ENCODE data around the gene SPAAR. TPM values are rescaled to one million over a fixed set of nuclear protein-coding genes. Genes with fewer than 3 reads are reported as not detected.
"Not testable (repeated sequence)": the region's sequence is repeated elsewhere in the genome, so short reads cannot be mapped to it uniquely, and the experiment has no call there.

Gene SPAAR
- polyA plus RNA-seq, 1 donor (not counting 4 experiments of a cell fraction or from before 2014, with no cell fraction given), result not detected

DNA sequence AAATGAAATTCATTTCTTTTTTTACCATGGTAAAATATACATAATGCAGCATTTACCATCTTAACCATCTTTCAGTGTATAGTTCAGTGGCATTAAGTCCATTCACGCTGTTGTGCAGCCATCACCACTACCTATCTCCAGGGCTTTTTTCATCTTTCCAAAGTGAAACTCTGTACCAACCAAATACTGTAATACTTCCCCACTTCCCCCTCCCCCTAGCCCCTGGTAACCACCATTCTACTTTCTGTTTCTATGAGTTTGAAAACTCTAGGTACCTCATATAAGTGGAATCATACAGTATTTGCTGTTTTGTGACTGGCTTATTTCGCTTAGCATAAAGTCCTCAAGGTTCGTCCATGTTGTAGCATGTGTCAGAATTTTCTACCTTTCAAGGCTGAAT, 23.4 kb downstream of the SPAAR start:
- H4K20me1 ChIP-seq (ENCODE audit: control insufficient read depth, extremely low read depth, insufficient read depth, low read length), result no peaks in the 10 kb centered on the region
- H3K79me2 ChIP-seq (ENCODE audit: control insufficient read depth, insufficient read depth, low read length), result no peaks in the 10 kb centered on the region
- no peaks in the 10 kb centered on the region for H3K36me3 ChIP-seq (ENCODE audit: control insufficient read depth in 2 of 2, extremely low read depth in 1 of 2, insufficient read depth in 2 of 2, low read length in 2 of 2)
- H3K27ac ChIP-seq (ENCODE audit: control insufficient read depth, insufficient read depth, low read length), result no peak overlapping the region
- H3K9ac ChIP-seq (ENCODE audit: control insufficient read depth, extremely low read depth, insufficient read depth, low read length), result no peak overlapping the region
- H3K9me3 ChIP-seq (ENCODE audit: control insufficient read depth, low read depth, low read length), result no peaks in the 10 kb centered on the region
- no peaks in the 10 kb centered on the region for H3K27me3 ChIP-seq (ENCODE audit: control insufficient read depth, extremely low read depth, insufficient read depth, low read length)
- no peaks in the 10 kb centered on the region for H3K9me1 ChIP-seq (ENCODE audit: control insufficient read depth, extremely low read depth, insufficient read depth, low read length)
- DNase-seq (ENCODE audit: low read depth, low spot score) (no peak), FAIRE-seq (no peak)
- no peak overlapping the region for H3K4me2 ChIP-seq (ENCODE audit: control insufficient read depth, extremely low read depth, insufficient read depth, low read depth, low read length)
- dilution Hi-C loops (cut with MboI; ENCODE audit: extremely low pct_ligation_motif_present, low sequenced_read_pairs), result no loop called here
- no peaks in the 10 kb centered on the region for H3K4me1 ChIP-seq (ENCODE audit: control insufficient read depth, extremely low read depth, insufficient read depth, low read length)
- no peak overlapping the region for H2AFZ ChIP-seq (ENCODE audit: control insufficient read depth, low read length)
- no peak for TF ChIP-seq CTCF (optimal IDR thresholded peaks at IDR 0.05 in 1 of 3, IDR thresholded peaks at IDR 0.05 in 1 of 3, conservative IDR thresholded peaks at IDR 0.05 in 1 of 3; ENCODE audit: extremely low read depth in 1 of 3, insufficient read depth in 2 of 3, low read length in 3 of 3)
- TF ChIP-seq EZH2 (IDR thresholded peaks at IDR 0.05; ENCODE audit: low read length), result no peak
- H3K4me3 ChIP-seq (ENCODE audit: control insufficient read depth in 2 of 3, extremely low read depth in 1 of 3, insufficient read depth in 2 of 3, low read depth in 1 of 3, low read length in 3 of 3), result no peak overlapping the region

DNA sequence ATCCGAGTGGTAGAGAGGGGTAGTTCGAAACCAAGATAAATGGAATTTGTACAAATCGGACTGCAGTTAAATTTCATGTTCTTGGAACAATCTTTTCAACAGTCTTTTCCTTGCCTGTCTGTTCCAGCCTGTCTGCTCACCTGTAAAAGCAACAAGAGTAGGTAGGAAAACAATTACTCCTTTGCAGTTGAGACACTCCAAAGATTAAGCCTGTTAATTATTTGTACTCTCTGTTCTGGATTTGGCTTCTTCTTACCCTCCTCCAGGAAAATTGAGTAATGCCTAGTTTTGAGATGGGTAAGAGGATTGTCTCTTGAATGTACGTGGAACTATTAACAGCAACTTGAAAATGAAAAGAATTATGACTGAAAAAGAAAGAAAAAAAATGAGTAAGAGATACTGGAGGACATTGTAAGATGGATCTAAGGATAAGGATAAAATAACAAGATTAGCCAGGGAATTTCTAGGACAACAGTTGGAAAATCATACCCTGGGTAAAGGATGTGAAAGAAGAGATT, 24.3 kb downstream of the SPAAR start:
- no peak overlapping the region for H3K4me2 ChIP-seq (ENCODE audit: control insufficient read depth, extremely low read depth, insufficient read depth, low read depth, low read length)
- no peak overlapping the region for H2AFZ ChIP-seq (ENCODE audit: control insufficient read depth, low read length)
- H3K79me2 ChIP-seq (ENCODE audit: control insufficient read depth, insufficient read depth, low read length), result no peaks in the 10 kb centered on the region
- DNase-seq (ENCODE audit: low read depth, low spot score) (no peak), FAIRE-seq (no peak)
- dilution Hi-C loops (cut with MboI; ENCODE audit: extremely low pct_ligation_motif_present, low sequenced_read_pairs), result no loop called here
- no peaks in the 10 kb centered on the region for H3K36me3 ChIP-seq (ENCODE audit: control insufficient read depth in 2 of 2, extremely low read depth in 1 of 2, insufficient read depth in 2 of 2, low read length in 2 of 2)
- H3K9ac ChIP-seq (ENCODE audit: control insufficient read depth, extremely low read depth, insufficient read depth, low read length), result no peak overlapping the region
- TF ChIP-seq CTCF (optimal IDR thresholded peaks at IDR 0.05 in 1 of 3, IDR thresholded peaks at IDR 0.05 in 1 of 3, conservative IDR thresholded peaks at IDR 0.05 in 1 of 3; ENCODE audit: extremely low read depth in 1 of 3, insufficient read depth in 2 of 3, low read length in 3 of 3), result no peak
- TF ChIP-seq EZH2 (IDR thresholded peaks at IDR 0.05; ENCODE audit: low read length), result no peak
- no peak overlapping the region for H3K27ac ChIP-seq (ENCODE audit: control insufficient read depth, insufficient read depth, low read length)
- no peaks in the 10 kb centered on the region for H3K4me1 ChIP-seq (ENCODE audit: control insufficient read depth, extremely low read depth, insufficient read depth, low read length)
- no peak overlapping the region for H3K4me3 ChIP-seq (ENCODE audit: control insufficient read depth in 2 of 3, extremely low read depth in 1 of 3, insufficient read depth in 2 of 3, low read depth in 1 of 3, low read length in 3 of 3)
- no peaks in the 10 kb centered on the region for H3K27me3 ChIP-seq (ENCODE audit: control insufficient read depth, extremely low read depth, insufficient read depth, low read length)
- no peaks in the 10 kb centered on the region for H3K9me1 ChIP-seq (ENCODE audit: control insufficient read depth, extremely low read depth, insufficient read depth, low read length)
- H3K9me3 ChIP-seq (ENCODE audit: control insufficient read depth, low read depth, low read length), result no peaks in the 10 kb centered on the region
- no peaks in the 10 kb centered on the region for H4K20me1 ChIP-seq (ENCODE audit: control insufficient read depth, extremely low read depth, insufficient read depth, low read length)

GRCh38 chr9:35934069-35934468, 24.8 kb downstream of the SPAAR start:
- H3K79me2 ChIP-seq (ENCODE audit: control insufficient read depth, insufficient read depth, low read length); H3K9me3 ChIP-seq (ENCODE audit: control insufficient read depth, low read depth, low read length); H3K4me2 ChIP-seq (ENCODE audit: control insufficient read depth, extremely low read depth, insufficient read depth, low read depth, low read length); H4K20me1 ChIP-seq (ENCODE audit: control insufficient read depth, extremely low read depth, insufficient read depth, low read length); H2AFZ ChIP-seq (ENCODE audit: control insufficient read depth, low read length); H3K4me3 ChIP-seq (ENCODE audit: control insufficient read depth in 2 of 3, extremely low read depth in 1 of 3, insufficient read depth in 2 of 3, low read depth in 1 of 3, low read length in 3 of 3); H3K36me3 ChIP-seq (ENCODE audit: control insufficient read depth in 2 of 2, extremely low read depth in 1 of 2, insufficient read depth in 2 of 2, low read length in 2 of 2); DNase-seq (ENCODE audit: low read depth, low spot score); H3K9me1 ChIP-seq (ENCODE audit: control insufficient read depth, extremely low read depth, insufficient read depth, low read length); H3K4me1 ChIP-seq (ENCODE audit: control insufficient read depth, extremely low read depth, insufficient read depth, low read length); dilution Hi-C loops (cut with MboI; ENCODE audit: extremely low pct_ligation_motif_present, low sequenced_read_pairs); H3K9ac ChIP-seq (ENCODE audit: control insufficient read depth, extremely low read depth, insufficient read depth, low read length); FAIRE-seq; H3K27ac ChIP-seq (ENCODE audit: control insufficient read depth, insufficient read depth, low read length); H3K27me3 ChIP-seq (ENCODE audit: control insufficient read depth, extremely low read depth, insufficient read depth, low read length): not testable (repeated sequence)
